OCI-LY7 (cell line): Measurements from ENCODE around the gene ST6GAL2.

ENCODE experiments used
- EZH2phosphoT487 ChIP-seq: fragments of 200-600 bp; sonication (generic); IDR thresholded peaks from 2 replicates; pipeline ENCODE4 v1.6.1; 2018; ENCODE audit warnings: low read depth, borderline replicate concordance, mild to moderate bottlenecking, mixed run types, antibody characterized with exemption, low read length, moderate library complexity, mixed read lengths
- TF ChIP-seq, protein P1 (sequence below): fragments of 200-600 bp; sonication (generic); conservative IDR thresholded peaks from 2 replicates; pipeline ENCODE4 v1.5.1; 2014; ENCODE audit warnings: mild to moderate bottlenecking, antibody characterized with exemption, low read length, moderate library complexity, mixed read lengths

DNA sequence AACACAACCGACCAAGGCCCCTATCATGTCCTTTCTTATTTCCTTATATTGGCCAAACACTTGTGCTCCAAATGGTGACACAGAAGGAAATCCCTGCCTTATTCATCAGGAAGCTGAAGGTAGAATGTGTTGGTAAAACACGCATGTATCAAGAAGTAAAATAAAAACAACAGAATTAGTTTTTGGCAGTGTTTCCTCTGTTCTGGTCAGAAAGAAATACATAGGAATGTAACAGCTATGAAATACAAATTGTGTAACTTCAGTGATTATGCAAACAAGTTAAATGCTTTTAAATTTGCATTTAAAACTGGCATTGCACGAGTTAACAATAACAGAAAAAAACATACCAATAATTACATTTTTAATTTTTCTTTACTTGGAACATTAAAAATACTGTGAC, 19.3 kb downstream of the ST6GAL2 start:
- TF ChIP-seq, protein P1, sequence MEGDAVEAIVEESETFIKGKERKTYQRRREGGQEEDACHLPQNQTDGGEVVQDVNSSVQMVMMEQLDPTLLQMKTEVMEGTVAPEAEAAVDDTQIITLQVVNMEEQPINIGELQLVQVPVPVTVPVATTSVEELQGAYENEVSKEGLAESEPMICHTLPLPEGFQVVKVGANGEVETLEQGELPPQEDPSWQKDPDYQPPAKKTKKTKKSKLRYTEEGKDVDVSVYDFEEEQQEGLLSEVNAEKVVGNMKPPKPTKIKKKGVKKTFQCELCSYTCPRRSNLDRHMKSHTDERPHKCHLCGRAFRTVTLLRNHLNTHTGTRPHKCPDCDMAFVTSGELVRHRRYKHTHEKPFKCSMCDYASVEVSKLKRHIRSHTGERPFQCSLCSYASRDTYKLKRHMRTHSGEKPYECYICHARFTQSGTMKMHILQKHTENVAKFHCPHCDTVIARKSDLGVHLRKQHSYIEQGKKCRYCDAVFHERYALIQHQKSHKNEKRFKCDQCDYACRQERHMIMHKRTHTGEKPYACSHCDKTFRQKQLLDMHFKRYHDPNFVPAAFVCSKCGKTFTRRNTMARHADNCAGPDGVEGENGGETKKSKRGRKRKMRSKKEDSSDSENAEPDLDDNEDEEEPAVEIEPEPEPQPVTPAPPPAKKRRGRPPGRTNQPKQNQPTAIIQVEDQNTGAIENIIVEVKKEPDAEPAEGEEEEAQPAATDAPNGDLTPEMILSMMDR, result no peak
- no peak for TF ChIP-seq EZH2phosphoT487
